Right cardiac atrium (tissue), 5 donors: ENCODE measurements around the gene TLE3. TPM values are rescaled to one million over a fixed set of nuclear protein-coding genes. Genes with fewer than 3 reads are reported as not detected.
A peak's percentile ranks its signal among the peaks of the same experiment; 100 is the strongest.

Experiments
- ATAC-seq, 2 donors: fragments of 200-7000 bp; cut with Tn5 transposase; one replicate each; pipeline versions ENCODE4 v1.8.0 to v1.9.1; 2020; ENCODE audit warnings: moderate library complexity in 2 of 2, mild to moderate bottlenecking in 1 of 2
- DNase-seq, 3 donors: peaks; one replicate each; pipeline ENCODE4 v3.0.0-alpha.2; 2020
- H3K27ac ChIP-seq: one replicate; pipeline ENCODE4 v1.5.1; 2013; ENCODE audit warnings: mild to moderate bottlenecking, low read length, control low read depth, moderate library complexity
- H3K27me3 ChIP-seq: one replicate; pipeline ENCODE4 v1.6.1; 2013; ENCODE audit not compliant: control insufficient read depth, insufficient read depth
- H3K4me1 ChIP-seq: one replicate; pipeline ENCODE4 v1.6.1; 2013; ENCODE audit warnings: low read length; ENCODE audit not compliant: control insufficient read depth, insufficient read depth
- H3K4me3 ChIP-seq: one replicate; pipeline ENCODE4 v1.5.1; 2013; ENCODE audit warnings: low read length, control low read depth
- H3K9me3 ChIP-seq: one replicate; pipeline ENCODE4 v1.6.1; 2013; ENCODE audit warnings: low read length; ENCODE audit not compliant: control insufficient read depth
- WGBS: extraction: QIAGEN DNeasy Blood & Tissue Kit; methylation state at CpG from one replicate; pipeline ENCODE4 v1.1.7; 2013; 5-methylcytosine and 5-hydroxymethylcytosine counted together
- intact Hi-C, 4 donors: fragments of 100-400 bp; cut with DNase I; formaldehyde crosslinking; loops; one replicate each; pipeline versions ENCODE4 v1.11.0 to v1.14.0; 2022 to 2023
- long read RNA-seq, 4 donors: library from polyadenylated mRNA; unstranded; transcript quantifications; one replicate each; pipeline ENCODE4 v2.0.0, GENCODE V29; 2020 to 2021
- polyA plus RNA-seq: library from polyadenylated mRNA; stranded (reverse); fragments of 200-250 nt; gene quantifications from one replicate; pipeline ENCODE4 v1.2.3, GENCODE V29; 2013
- total RNA-seq, 4 donors: library from RNA; stranded (reverse); fragmentation: NEBNext Ultra II Directional; extraction: Animal tissue kit (Norgen Biotek cat#: 25700); gene quantifications; one replicate each; pipeline ENCODE4 v1.2.1, GENCODE V29; 2021
- donor health status: healthy with polysubstance abuse.
- donor health status: DM: no; HTN: yes; CAD: no.
- donor health status: DM: no; HTN: no; CAD: no.
- donor health status: DM: no; HTN: yes; CAD: no; lungs with severe emphysema.
- donor health status: DM: yes; HTN: yes; CAD: no.

TLE3 gene
- 10 to 100 TPM; 20.6 to 35.4 (median 27.4) TPM for total RNA-seq
- 10.7 TPM for polyA plus RNA-seq
- long read RNA-seq, donor 1, partial matches to known transcripts = 9 of 20 reads
- long read RNA-seq, donor 1, other reads (novel, unspliced or antisense) = 11 of 20 reads
- long read RNA-seq, donor 2, partial matches to known transcripts = 1 of 2 reads
- long read RNA-seq, donor 2, other reads (novel, unspliced or antisense) = 1 of 2 reads
- long read RNA-seq, donor 3, partial matches to known transcripts = 18 of 31 reads
- long read RNA-seq, donor 3, other reads (novel, unspliced or antisense) = 12 of 31 reads
- long read RNA-seq, donor 4, partial matches to known transcripts = 9 of 11 reads
- long read RNA-seq, donor 4, other reads (novel, unspliced or antisense) = 2 of 11 reads

DNA sequence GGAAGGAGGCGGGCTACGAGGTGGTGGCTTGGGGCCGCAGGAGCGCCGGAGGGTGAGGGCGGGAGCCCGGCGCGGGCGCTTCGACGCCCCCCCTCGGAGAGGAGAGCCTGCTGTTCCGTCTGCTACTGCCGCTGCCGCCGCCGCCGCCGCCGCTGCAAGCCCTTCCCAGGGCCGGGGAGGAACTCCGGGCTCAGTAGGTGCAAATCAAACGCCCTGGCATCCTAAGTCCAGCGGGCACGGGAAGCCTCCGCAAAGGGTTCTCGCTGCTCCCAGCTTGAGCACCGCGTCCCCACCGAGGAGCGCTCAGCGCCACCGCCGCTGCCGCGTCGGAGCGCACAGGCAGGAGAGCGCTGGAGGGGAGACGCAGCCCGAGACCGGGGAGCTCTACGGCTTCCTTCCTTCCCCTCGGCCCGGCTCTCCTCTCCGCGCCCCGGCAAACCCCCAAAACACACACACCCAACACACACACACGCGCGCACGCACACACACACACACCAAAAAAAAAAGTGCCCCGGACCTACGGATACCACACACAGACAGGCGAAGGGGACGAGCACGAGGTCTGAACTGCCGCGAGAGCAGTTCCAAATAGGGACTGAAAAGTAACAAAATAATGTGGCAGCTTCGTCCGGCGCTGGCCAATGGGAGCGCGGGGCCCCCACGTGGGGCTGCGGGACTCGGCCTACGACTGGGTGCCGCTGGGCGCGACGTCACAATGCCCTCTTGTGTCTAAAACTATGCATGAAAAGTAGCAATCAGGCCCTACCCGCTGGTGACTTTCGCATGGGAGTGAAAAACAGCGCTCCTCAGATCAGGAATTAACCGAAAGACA is at the start of gene TLE3:
TSS of gene TLE3 (minus strand) at position 597 of the 832 bp plus-strand sequence. CDS start 1,119 bp downstream, outside the sequence.
- intact Hi-C loops = loop anchor here in 2 of 4 donors (10.0 kb wide), 2 partner anchors 367 to 503 kb away; no protein-coding TSS in a partner anchor
- DNase-seq = peak; percentile 99 to 100 (median 99)
- Histone ChIP-seq H3K4me3 (peak within 1 kb of the TSS; percentile 91), H3K9me3 (no peaks in the 10 kb centered on the region), H3K27ac (peak within 1 kb of the TSS; percentile 86), H3K4me1 (peaks cover 14% of the 10 kb centered on the region), H3K27me3 (no peaks in the 10 kb centered on the region)
- peak; percentile 77 to 81 for ATAC-seq
- WGBS = under 1% methylated on average over 77 of the region's 77 CpGs

DNA sequence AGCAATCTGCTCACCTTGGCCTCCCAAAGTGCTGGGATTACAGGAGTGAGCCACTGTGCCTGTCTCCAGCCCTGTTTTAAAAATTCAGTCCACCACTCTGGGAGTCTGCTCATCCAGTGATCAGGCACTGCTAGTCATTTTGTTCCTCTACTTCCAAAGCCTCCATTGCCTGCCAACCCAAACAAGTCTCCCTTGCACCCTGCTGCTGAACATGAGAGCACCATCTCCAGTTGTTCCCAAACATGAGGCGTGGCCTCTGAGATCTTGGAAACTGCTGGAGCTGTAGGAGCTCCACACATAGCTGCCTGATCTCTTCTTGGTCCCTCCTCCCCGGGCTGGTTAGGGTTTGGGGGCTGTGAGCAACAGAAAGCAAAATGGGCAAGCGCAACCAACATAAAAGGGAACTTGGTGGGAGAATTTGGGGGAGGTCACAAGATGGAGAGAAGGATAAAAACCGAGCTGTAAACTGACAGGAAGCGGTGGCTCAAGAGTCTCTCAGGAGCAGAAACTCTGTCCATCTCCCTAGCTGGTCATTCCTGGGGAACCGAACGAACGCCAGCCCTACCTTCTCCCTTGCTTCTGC is 49.6 kb upstream of the TLE3 start:
- WGBS = 80% methylated on average over 8 of the region's 8 CpGs
- no peak for DNase-seq
- peaks cover 8% of the 10 kb centered on the region for H3K4me1 ChIP-seq
- intact Hi-C loops = no loop called here
- ATAC-seq = no peak
- no peak overlapping the region for H3K27ac ChIP-seq
- no peaks in the 10 kb centered on the region for H3K27me3 ChIP-seq
- no peaks in the 10 kb centered on the region for H3K9me3 ChIP-seq
- no peak overlapping the region for H3K4me3 ChIP-seq

DNA sequence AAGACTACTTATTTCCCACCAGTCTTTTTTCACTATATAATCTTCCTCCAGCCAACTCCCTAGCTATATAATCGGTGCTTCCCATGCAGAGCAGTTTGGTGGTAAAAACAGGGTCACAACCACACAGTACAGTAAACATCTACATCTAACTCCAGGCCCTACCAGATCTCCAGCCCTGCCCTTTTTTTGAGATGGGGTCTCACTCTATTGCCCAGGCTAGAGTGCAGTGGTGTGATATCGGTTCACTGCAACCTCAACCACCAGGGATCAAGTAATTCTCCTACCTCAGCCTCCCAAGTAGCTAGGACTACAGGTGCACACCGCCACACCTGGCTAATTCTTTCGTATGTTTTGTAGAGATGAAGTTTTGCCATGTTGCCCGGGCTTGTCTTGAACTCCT is 49.1 kb upstream of the TLE3 start:
- H3K4me3 ChIP-seq = no peak overlapping the region
- H3K27ac ChIP-seq = no peak overlapping the region
- peaks cover 4% of the 10 kb centered on the region for H3K4me1 ChIP-seq
- ATAC-seq (no peak), DNase-seq (no peak)
- no peaks in the 10 kb centered on the region for H3K9me3 ChIP-seq
- intact Hi-C loops = no loop called here
- no peaks in the 10 kb centered on the region for H3K27me3 ChIP-seq
- 95% methylated on average over 5 of the region's 5 CpGs for WGBS

DNA sequence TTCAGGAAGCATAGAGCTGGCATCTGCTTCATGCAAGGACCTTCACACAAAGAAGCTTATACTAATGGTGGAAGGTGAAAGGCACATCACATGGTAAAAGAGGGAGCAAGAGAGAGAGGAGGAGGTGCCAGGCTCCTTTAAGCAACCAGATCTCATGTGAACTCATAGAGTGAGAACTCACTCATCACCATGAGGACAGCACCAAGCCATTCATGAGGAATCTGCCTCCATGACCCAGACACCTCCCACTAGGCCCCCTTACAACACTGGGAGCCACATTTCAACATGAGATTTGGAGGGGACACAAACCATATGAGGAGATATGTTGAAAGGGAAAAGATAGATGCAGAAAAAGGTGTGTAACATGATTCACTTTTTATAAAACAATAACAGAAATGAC is 48.4 kb upstream of the TLE3 start:
- intact Hi-C loops = no loop called here
- Histone ChIP-seq H3K4me1 (peaks cover 4% of the 10 kb centered on the region), H3K9me3 (no peaks in the 10 kb centered on the region), H3K27ac (no peak overlapping the region), H3K4me3 (no peak overlapping the region), H3K27me3 (no peaks in the 10 kb centered on the region)
- DNase-seq (no peak), ATAC-seq (no peak)

DNA sequence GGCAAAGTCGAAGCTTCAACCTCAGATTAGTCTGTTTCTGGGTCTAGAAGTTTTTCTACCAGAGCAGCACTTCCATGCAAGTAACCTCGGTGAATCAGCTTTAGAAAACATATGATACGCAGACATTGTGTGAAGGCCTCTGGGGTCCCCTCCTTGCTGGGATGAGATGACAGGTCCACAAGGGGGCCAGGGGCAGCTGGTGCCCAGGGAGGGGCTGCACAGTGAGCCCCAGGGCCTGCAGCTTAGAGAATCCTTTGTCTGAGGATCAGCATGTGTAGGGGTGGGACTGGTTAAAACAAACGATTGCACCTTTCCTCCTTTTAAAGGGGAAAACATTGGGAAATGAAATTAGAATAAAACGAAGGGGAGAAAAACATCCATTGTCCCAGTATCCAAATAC is 47.5 kb upstream of the TLE3 start:
- Histone ChIP-seq H3K27me3 (no peaks in the 10 kb centered on the region), H3K4me3 (no peak overlapping the region), H3K9me3 (no peaks in the 10 kb centered on the region), H3K27ac (no peak overlapping the region), H3K4me1 (peaks cover 4% of the 10 kb centered on the region)
- WGBS = 86% methylated on average over 5 of the region's 5 CpGs
- intact Hi-C loops = no loop called here
- no peak for DNase-seq
- ATAC-seq = no peak

DNA sequence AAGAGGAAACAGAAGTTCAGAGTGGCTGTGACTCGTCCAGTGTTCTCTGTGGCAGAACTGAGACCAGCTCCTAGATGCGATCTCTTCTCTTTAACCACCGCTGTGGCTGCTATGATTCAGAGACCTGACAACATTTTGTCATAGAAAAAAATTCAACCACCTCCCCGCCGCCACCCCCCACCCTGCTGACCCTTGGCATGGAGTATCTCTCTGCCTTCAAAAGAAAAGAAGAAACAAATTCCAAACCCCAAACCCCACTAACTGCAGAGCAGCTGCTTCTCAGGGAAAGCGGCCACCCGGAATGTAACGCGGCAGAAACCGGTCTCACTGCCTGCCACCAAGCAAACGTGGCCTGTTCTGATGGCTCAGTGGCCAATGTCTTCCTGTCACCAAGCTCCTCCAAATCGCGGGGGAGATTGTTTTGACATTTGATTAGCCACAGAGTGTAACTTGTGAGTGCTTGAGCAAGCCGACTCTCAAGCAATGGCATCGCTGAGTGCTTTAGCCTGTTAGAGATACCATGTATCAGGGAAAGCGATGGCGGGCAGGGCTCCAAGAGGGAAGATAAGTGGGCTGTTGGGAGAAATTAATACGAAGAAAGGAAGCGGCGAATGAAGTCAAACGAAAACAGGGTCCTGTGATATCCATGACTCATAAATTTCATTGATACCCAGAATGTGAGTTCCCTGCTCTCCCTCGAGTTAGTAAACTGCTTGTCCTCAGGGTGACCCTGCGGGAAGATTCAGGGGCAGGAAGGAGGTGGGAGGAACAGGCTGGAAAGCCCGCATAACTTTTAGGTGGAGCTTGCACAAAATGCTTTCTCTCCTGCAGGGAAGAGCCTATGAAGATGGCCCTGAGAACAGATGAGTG is 44.8 kb upstream of the TLE3 start:
- peak; percentile 75 to 92 (median 88) for DNase-seq
- ATAC-seq = peak; percentile 82
- Histone ChIP-seq H3K9me3 (no peaks in the 10 kb centered on the region), H3K4me1 (peaks cover 4% of the 10 kb centered on the region), H3K27me3 (no peaks in the 10 kb centered on the region), H3K4me3 (no peak overlapping the region), H3K27ac (no peak overlapping the region)
- WGBS = 22% methylated on average over 24 of the region's 24 CpGs
- intact Hi-C loops = no loop called here

DNA sequence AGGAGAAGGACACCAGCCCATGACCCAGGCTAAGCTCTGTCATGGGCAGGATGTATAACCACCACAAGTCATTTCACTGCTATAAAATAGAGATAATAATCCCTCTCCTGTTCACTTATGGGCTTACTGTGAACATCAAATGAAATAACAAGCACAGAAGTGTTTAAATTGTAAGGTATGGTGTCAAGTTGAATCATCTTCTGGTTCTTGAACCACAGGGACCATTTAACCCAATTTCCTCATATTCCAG is 44.3 kb upstream of the TLE3 start:
- Histone ChIP-seq H3K27me3 (no peaks in the 10 kb centered on the region), H3K4me1 (peaks cover 4% of the 10 kb centered on the region), H3K9me3 (no peaks in the 10 kb centered on the region), H3K4me3 (no peak overlapping the region), H3K27ac (no peak overlapping the region)
- DNase-seq = no peak
- ATAC-seq = no peak
- intact Hi-C loops = no loop called here

DNA sequence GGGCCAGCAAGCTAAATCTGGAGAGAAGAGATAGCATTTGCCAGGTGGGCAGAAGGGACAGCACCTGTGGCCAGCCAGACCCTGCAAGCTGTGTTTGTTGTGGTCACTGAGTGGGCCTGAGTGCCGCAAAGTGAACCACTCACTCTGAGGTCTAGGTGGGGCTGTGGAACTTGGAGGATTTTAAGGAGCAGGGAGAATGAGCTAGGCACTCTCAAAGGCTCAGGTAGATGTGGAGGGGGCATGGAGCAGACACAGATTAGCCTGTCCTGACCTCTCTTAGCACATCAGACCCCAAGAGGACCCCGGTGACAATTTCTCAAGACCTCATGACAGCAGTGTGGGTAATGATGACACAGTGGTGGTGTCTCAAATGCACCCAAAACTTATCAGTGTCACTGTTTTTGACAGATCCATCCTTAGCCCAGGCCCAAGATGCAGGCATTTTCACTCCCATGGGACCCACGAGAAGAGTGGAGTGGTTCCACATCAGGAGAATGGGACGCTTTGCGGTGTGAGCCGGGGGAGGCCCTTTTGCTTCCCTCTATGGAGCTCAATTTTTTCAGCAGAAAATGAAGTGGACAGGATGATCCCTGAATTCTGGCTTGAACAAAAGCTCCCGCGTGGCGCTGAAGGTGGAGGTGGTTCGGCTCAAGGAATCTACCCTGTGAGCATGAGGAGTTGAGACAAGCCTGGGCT is 43.8 kb upstream of the TLE3 start:
- H3K4me3 ChIP-seq = no peak overlapping the region
- 92% methylated on average over 10 of the region's 10 CpGs for WGBS
- intact Hi-C loops = no loop called here

DNA sequence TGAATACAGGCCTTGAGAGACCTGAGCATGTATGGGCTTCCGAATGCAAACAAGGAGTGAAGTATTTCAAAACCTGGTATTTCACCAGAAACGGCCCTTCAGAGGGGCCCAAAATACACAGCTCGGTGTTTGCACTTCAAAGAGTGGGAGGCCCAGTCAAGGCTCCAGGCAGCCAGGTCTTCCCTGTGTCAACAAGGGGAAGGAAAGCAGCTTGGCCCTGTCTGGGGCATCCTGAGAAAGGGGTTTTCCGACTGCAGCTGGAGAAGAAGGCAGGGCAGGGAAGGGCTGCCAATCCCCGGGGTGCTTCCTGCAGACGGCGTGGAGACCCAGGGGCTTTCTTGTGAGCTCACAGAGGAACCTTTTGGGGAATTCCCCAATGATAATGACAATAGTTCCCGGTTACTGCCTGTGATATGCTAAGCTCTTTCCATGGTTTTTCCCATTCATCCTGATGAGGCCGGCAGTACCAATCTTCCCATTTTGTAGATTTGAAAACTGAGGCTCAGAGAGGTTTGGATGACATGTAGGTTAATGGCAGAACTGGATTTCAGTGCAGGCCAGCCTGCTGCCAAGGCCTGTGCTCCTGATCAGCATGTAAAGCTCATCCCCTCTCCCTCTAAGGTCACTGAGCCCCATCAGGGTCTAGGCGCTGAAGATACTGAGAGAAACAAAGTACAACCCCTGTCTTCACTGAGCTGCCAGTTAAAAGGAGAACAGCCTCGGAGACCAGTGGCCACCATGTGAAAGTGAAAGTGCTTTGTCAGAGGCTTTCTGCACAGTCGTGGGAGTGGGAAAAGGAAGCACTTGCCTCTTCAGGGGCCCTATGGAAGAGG is 43.0 kb upstream of the TLE3 start:
- no peak for DNase-seq
- intact Hi-C loops = no loop called here
- 40% methylated on average over 12 of the region's 12 CpGs for WGBS

More for the DNA sequence above, 43.8 kb upstream of the TLE3 start:
- Histone ChIP-seq H3K27me3 (no peaks in the 10 kb centered on the region), H3K27ac (no peak overlapping the region), H3K4me1 (peaks cover 4% of the 10 kb centered on the region), H3K9me3 (no peaks in the 10 kb centered on the region)
- DNase-seq = no peak
- no peak for ATAC-seq

More for the DNA sequence above, 43.0 kb upstream of the TLE3 start:
- Histone ChIP-seq H3K27me3 (no peaks in the 10 kb centered on the region), H3K4me3 (no peak overlapping the region), H3K9me3 (no peaks in the 10 kb centered on the region), H3K27ac (no peak overlapping the region), H3K4me1 (peaks cover 4% of the 10 kb centered on the region)
- peak; percentile 27 to 39 for ATAC-seq
